Activated CD4-positive, alpha-beta memory T cell treated with anti-CD3 and anti-CD28 coated beads, Interleukin-2, amount 10 ng/mL, durations not matched to agents 7 days and 5 days (primary cell): ENCODE results near the gene SLC25A23. TPM values are rescaled to one million over a fixed set of nuclear protein-coding genes. Genes with fewer than 3 reads are reported as not detected.

ENCODE experiments used
- CTCF ChIA-PET: fragments of 350-600 bp; sonication (Branson Sonifier 250); formaldehyde crosslinking; loops from one replicate; lab custom pipeline; 2021; ENCODE audit warnings: antibody characterized with exemption, inconsistent platforms; lab: Charles Lee
- POLR2A ChIA-PET: fragments of 350-600 bp; sonication (Branson Sonifier 250); formaldehyde crosslinking; loops from one replicate; lab custom pipeline; 2021; ENCODE audit warnings: antibody characterized with exemption; lab: Charles Lee
- DNase-seq: peaks from one replicate; pipeline ENCODE4 v3.0.0-alpha.2; 2020
- H3K27ac Mint-ChIP-seq: one replicate; pipeline ENCODE4 v1.8.0; 2021; ENCODE audit warnings: mild to moderate bottlenecking, mixed read lengths
- H3K27me3 Mint-ChIP-seq: one replicate; pipeline ENCODE4 v1.8.0; 2021; ENCODE audit warnings: mixed read lengths
- H3K36me3 Mint-ChIP-seq: one replicate; pipeline ENCODE4 v1.8.0; 2021; ENCODE audit warnings: low read depth, mixed read lengths
- H3K4me1 Mint-ChIP-seq: one replicate; pipeline ENCODE4 v1.8.0; 2021; ENCODE audit warnings: mixed read lengths
- H3K4me3 Mint-ChIP-seq: one replicate; pipeline ENCODE4 v1.8.0; 2021; ENCODE audit warnings: mild to moderate bottlenecking, mixed read lengths
- H3K9me3 Mint-ChIP-seq: one replicate; pipeline ENCODE4 v1.8.0; 2021; ENCODE audit warnings: mixed read lengths
- total RNA-seq, 2 experiments: library from RNA; stranded (reverse); gene quantifications; one replicate each; pipeline ENCODE4 v1.2.3, GENCODE V29; 2021

SLC25A23 gene
- total RNA-seq, 2 experiments from 2014 or later = 30.0 to 35.7 TPM

- DNase-seq = peak; percentile 21
- Mint-ChIP-seq H3K36me3 (peaks cover 15% of the 10 kb centered on the region), H3K27ac (no peak within 1 kb of the TSS), H3K9me3 (no peaks in the 10 kb centered on the region), H3K4me1 (peaks cover 9% of the 10 kb centered on the region), H3K27me3 (no peaks in the 10 kb centered on the region), H3K4me3 (no peak within 1 kb of the TSS)
- ChIA-PET CTCF (interaction anchor here (1.1 kb wide), 1 partner anchor 17 kb away, joined by 3 read pairs; the partner anchor contains the start of gene DENND1C), POLR2A (interaction anchor here (1.3 kb wide), 1 partner anchor 17 kb away, joined by 5 read pairs; the partner anchor contains the start of gene DENND1C)
Measured at GRCh38 chr19:6464070-6464873, 4.7 kb upstream of the SLC25A23 start, which contains the start of gene CRB3. TSS of gene CRB3 (plus strand) at chr19:6464271. CDS start at chr19:6464702, 431 bp downstream.

GRCh38 chr19:6460099-6460884 lies 700 bp upstream of the SLC25A23 start:
- DNase-seq = peak; percentile 97
- Mint-ChIP-seq H3K4me1 (peaks cover 19% of the 10 kb centered on the region), H3K27ac (peak overlapping the region; percentile 78), H3K4me3 (peak overlapping the region; percentile 83), H3K9me3 (peaks cover 2% of the 10 kb centered on the region), H3K27me3 (no peaks in the 10 kb centered on the region), H3K36me3 (peaks cover 18% of the 10 kb centered on the region)
- ChIA-PET CTCF (interaction anchor here (0.9 kb wide), 1 partner anchor 21 kb away, joined by 3 read pairs; the partner anchor contains the start of gene DENND1C), POLR2A (interaction anchor here (1.0 to 1.9 kb wide), 4 partner anchors 21 to 276 kb away, joined by 3 to 19 read pairs (median 4); partner anchors contain the start of gene DENND1C)

- ChIA-PET CTCF (interaction anchor here (0.9 to 1.0 kb wide), 3 partner anchors 23 to 159 kb away, joined by 3 read pairs; partner anchors contain the start of gene DENND1C), POLR2A (interaction anchor here (1.1 to 1.9 kb wide), 4 partner anchors 22 to 65 kb away, joined by 4 to 19 read pairs (median 4); partner anchors contain the start of gene DENND1C)
- Mint-ChIP-seq H3K9me3 (peaks cover 14% of the 10 kb centered on the region), H3K4me1 (peaks cover 19% of the 10 kb centered on the region), H3K4me3 (peak overlapping the region; percentile 88), H3K27ac (peak overlapping the region; percentile 71), H3K27me3 (no peaks in the 10 kb centered on the region), H3K36me3 (peaks cover 33% of the 10 kb centered on the region)
- DNase-seq = no peak
Measured at GRCh38 chr19:6458695-6459261, 814 bp downstream of the SLC25A23 start.

- DNase-seq = no peak
- POLR2A ChIA-PET = interaction anchor here (1.1 to 1.9 kb wide), 2 partner anchors 23 to 31 kb away, joined by 4 read pairs; partner anchors contain the start of gene DENND1C
- peaks cover 37% of the 10 kb centered on the region for H3K36me3 Mint-ChIP-seq
- peak overlapping the region; percentile 71 for H3K27ac Mint-ChIP-seq
- H3K9me3 Mint-ChIP-seq = peaks cover 17% of the 10 kb centered on the region
- CTCF ChIA-PET = interaction anchor here (0.9 to 1.0 kb wide), 2 partner anchors 23 to 158 kb away, joined by 3 read pairs; partner anchors contain the start of gene DENND1C
- H3K4me3 Mint-ChIP-seq = peak overlapping the region; percentile 88
- no peaks in the 10 kb centered on the region for H3K27me3 Mint-ChIP-seq
- peaks cover 19% of the 10 kb centered on the region for H3K4me1 Mint-ChIP-seq
Measured at GRCh38 chr19:6457958-6458694, 1.5 kb downstream of the SLC25A23 start.

- H3K4me1 Mint-ChIP-seq = peaks cover 16% of the 10 kb centered on the region
- no peaks in the 10 kb centered on the region for H3K27me3 Mint-ChIP-seq
- no peak overlapping the region for H3K4me3 Mint-ChIP-seq
- H3K9me3 Mint-ChIP-seq = peaks cover 17% of the 10 kb centered on the region
- ChIA-PET CTCF (interaction anchor here (1.1 kb wide), 1 partner anchor 25 kb away, joined by 3 read pairs; the partner anchor contains the start of gene DENND1C), POLR2A (no interaction called here)
- DNase-seq = no peak
- H3K27ac Mint-ChIP-seq = no peak overlapping the region
- peaks cover 49% of the 10 kb centered on the region for H3K36me3 Mint-ChIP-seq
Measured at GRCh38 chr19:6455924-6456323, 3.7 kb downstream of the SLC25A23 start.

- H3K9me3 Mint-ChIP-seq = peaks cover 17% of the 10 kb centered on the region
- H3K36me3 Mint-ChIP-seq = peaks cover 53% of the 10 kb centered on the region
- DNase-seq = no peak
- H3K27me3 Mint-ChIP-seq = no peaks in the 10 kb centered on the region
- H3K4me1 Mint-ChIP-seq = peaks cover 9% of the 10 kb centered on the region
- ChIA-PET POLR2A (no interaction called here), CTCF (no interaction called here)
- H3K4me3 Mint-ChIP-seq = no peak overlapping the region
- no peak overlapping the region for H3K27ac Mint-ChIP-seq
Measured at GRCh38 chr19:6453951-6454565, 5.5 kb downstream of the SLC25A23 start.

- Mint-ChIP-seq H3K27ac (no peak overlapping the region), H3K4me1 (no peaks in the 10 kb centered on the region), H3K36me3 (peaks cover 53% of the 10 kb centered on the region), H3K9me3 (peaks cover 17% of the 10 kb centered on the region), H3K4me3 (no peak overlapping the region), H3K27me3 (no peaks in the 10 kb centered on the region)
- no peak for DNase-seq
- CTCF ChIA-PET = no interaction called here
- POLR2A ChIA-PET = no interaction called here
Measured at GRCh38 chr19:6452899-6453298, 6.7 kb downstream of the SLC25A23 start.

GRCh38 chr19:6452223-6452614 lies 7.4 kb downstream of the SLC25A23 start:
- CTCF ChIA-PET = interaction anchor here (0.7 kb wide), 1 partner anchor 19 kb away, joined by 3 read pairs; no protein-coding TSS in a partner anchor
- Mint-ChIP-seq H3K36me3 (peaks cover 47% of the 10 kb centered on the region), H3K4me1 (no peaks in the 10 kb centered on the region), H3K9me3 (peaks cover 17% of the 10 kb centered on the region), H3K27ac (no peak overlapping the region), H3K4me3 (no peak overlapping the region), H3K27me3 (no peaks in the 10 kb centered on the region)
- no peak for DNase-seq
- POLR2A ChIA-PET = no interaction called here

- Mint-ChIP-seq H3K36me3 (peaks cover 46% of the 10 kb centered on the region), H3K27me3 (no peaks in the 10 kb centered on the region), H3K4me1 (no peaks in the 10 kb centered on the region), H3K4me3 (no peak overlapping the region), H3K9me3 (peaks cover 17% of the 10 kb centered on the region), H3K27ac (no peak overlapping the region)
- no peak for DNase-seq
- CTCF ChIA-PET = interaction anchor here (0.7 kb wide), 1 partner anchor 19 kb away, joined by 3 read pairs; no protein-coding TSS in a partner anchor
- POLR2A ChIA-PET = no interaction called here
Measured at GRCh38 chr19:6451583-6452222, 7.9 kb downstream of the SLC25A23 start.

- peaks cover 14% of the 10 kb centered on the region for H3K9me3 Mint-ChIP-seq
- peaks cover 34% of the 10 kb centered on the region for H3K36me3 Mint-ChIP-seq
- H3K4me3 Mint-ChIP-seq = no peak overlapping the region
- POLR2A ChIA-PET = no interaction called here
- H3K27ac Mint-ChIP-seq = no peak overlapping the region
- CTCF ChIA-PET = no interaction called here
- no peaks in the 10 kb centered on the region for H3K4me1 Mint-ChIP-seq
- no peak for DNase-seq
- H3K27me3 Mint-ChIP-seq = no peaks in the 10 kb centered on the region
Measured at GRCh38 chr19:6450166-6450565, 9.4 kb downstream of the SLC25A23 start.

- Mint-ChIP-seq H3K27ac (no peak overlapping the region), H3K4me1 (no peaks in the 10 kb centered on the region), H3K27me3 (no peaks in the 10 kb centered on the region), H3K36me3 (peaks cover 16% of the 10 kb centered on the region), H3K9me3 (no peaks in the 10 kb centered on the region), H3K4me3 (no peak overlapping the region)
- no peak for DNase-seq
- POLR2A ChIA-PET = no interaction called here
- CTCF ChIA-PET = no interaction called here
Measured at GRCh38 chr19:6448045-6448444, 11.5 kb downstream of the SLC25A23 start.
